SK-N-MC (cell line): ENCODE measurements around the gene FAIM.

Experiments
- EZH2 ChIP-seq: fragments of 200-600 bp; sonication (generic); IDR thresholded peaks from one replicate; pipeline ENCODE4 v1.6.1; 2017; ENCODE audit warnings: antibody characterized with exemption
- FOXP2 ChIP-seq: optimal IDR thresholded peaks from 2 replicates; pipeline ENCODE3; 2011; ENCODE audit warnings: mild to moderate bottlenecking, moderate library complexity; ENCODE audit not compliant: insufficient read depth; ENCODE audit errors: extremely low read length, control extremely low read depth
- POLR2AphosphoS5 ChIP-seq: IDR thresholded peaks from 2 replicates; pipeline ENCODE4 v1.6.1; 2012; ENCODE audit warnings: mild to moderate bottlenecking, low read depth, low read length, borderline replicate concordance

DNA sequence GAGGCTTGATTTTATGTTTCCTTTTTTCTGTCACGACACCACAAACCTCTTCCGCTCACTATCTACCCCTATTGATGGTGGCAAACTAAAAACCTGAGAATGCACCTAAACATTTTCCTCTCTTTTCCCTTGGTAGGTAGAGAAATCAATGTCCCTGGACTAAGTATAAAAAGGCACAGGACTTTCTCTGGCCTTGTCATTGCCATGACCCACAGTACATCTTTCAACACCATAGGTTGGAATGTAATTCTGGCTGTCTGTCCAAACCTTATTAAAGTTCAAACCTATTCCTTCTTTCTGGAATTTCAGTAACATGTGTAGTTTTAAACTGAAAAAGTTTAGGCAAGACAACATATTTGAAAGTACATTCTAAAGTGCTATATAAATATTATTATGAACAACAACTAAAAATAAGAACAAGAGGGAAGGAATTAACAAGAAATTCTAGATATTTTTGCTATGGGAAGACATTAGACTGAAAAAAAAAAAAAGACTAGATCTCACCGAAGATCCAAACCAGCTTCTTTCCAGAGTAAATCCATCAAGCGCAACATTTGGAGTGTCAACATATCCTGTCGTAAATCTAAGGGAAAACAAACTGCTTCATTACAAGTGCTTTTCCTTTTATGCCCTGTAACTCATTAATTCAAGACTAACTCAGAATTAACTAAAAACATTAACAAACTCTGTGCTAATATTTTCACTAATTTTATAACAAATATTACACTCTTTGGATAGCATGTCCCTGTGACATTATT is 73.1 kb downstream of the FAIM start:
- TF ChIP-seq EZH2 (no peak), POLR2AphosphoS5 (no peak), FOXP2 (no peak)
